SKM-1 treated with dmso at 0.1 percent for 144 hours (cell line): ENCODE measurements around the gene TAS2R46.
"Not testable (repeated sequence)": the region's sequence is repeated elsewhere in the genome, so short reads cannot be mapped to it uniquely, and the experiment has no call there.

Source experiments
- DNase-seq: peaks from one replicate; lab custom pipeline; 2025; ENCODE audit not compliant: unreplicated experiment; lab: John Stamatoyannopoulos, UW

The TAS2R46 gene, protein sequence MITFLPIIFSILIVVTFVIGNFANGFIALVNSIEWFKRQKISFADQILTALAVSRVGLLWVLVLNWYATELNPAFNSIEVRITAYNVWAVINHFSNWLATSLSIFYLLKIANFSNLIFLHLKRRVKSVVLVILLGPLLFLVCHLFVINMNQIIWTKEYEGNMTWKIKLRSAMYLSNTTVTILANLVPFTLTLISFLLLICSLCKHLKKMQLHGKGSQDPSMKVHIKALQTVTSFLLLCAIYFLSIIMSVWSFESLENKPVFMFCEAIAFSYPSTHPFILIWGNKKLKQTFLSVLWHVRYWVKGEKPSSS

GRCh38 chr12:11062194-11062593, at the start of gene TAS2R46:
TAS2R46 (minus strand) TSS chr12:11062294; CDS start chr12:11062294, 0 bp downstream.
- not testable (repeated sequence) for DNase-seq

DNA sequence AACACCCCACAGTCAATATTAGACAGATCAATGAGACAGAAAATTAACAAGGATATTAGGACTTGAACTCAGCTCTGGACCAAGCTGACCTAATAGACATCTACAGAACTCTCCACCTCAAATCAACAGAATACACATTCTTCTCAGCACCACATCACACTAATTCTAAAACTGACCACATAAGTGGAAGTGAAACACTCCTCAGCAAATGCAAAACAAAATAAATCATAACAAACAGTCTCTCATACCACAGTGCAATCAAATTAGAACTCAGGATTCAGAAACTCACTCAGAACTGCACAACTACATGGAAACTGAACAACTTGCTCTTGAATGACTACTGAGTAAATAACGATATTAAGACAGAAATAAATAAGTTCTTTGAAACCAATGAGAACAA, 49.1 kb upstream of the TAS2R46 start:
- not testable (repeated sequence) for DNase-seq

- DNase-seq, result no peak
Measured at GRCh38 chr12:11108862-11109261, 46.8 kb upstream of the TAS2R46 start.

DNA sequence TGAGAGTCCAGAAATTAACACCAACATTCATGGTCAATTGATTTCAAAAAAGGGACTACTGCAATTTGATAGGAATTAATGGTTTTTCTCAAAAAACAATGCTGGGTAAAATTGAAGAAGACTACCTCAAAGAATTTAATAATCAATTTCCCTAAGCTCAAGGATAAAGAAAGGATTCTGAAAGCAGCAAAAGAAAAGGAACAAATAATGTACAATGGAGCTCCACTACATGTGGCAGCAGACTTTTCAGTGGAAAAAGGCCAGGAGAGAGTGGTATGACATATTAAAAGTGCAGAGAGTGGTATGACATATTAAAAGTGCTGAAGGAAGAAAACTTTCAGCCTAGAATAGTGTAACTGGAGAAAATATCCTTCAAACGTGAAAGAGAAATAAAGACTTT, 45.6 kb upstream of the TAS2R46 start:
- DNase-seq, result no peak

- no peak for DNase-seq
Measured at GRCh38 chr12:11106288-11106687, 44.2 kb upstream of the TAS2R46 start.

GRCh38 chr12:11105546-11105945, 43.5 kb upstream of the TAS2R46 start:
- DNase-seq, result no peak

DNA sequence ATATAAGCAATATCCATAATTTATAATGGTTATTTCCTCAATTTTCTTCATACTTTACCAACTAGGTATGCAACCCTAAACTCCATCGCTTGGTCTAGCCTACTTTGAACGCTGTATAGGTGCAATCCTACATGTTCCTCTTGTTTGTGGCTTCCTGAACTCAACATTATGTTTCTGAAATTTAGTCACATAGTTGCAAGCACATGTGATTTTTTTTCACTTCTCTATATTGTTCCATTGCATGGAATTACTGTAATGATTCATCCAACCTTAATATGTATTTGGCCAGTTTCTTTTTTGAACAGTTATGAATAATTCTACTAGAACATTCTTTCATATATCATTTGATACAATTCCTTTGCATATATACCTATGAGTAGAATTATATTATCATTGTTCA, 32.8 kb upstream of the TAS2R46 start:
- not testable (repeated sequence) for DNase-seq

DNA sequence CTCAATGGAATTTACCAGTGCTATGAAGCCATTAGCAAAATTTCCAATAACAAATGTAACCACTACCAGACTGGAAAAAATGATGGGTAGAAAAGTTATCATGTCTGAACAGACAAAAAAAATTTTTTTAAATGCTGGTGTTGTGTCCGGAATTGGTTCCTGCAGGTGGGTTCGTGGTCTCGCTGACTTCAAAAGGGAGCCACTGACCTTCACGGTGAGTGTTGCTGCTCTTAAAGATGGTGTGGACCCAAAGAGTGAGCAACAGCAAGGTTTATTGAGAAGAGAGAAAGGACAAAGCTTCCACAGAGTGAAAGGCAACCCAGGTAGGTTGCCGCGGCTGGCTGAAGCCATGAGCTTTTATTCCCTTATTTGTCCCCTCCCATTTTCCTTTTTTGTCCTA, 30.0 kb upstream of the TAS2R46 start, which contains the start of gene TAS2R43:
TAS2R43 (minus strand) TSS at position 186 of the 400 bp plus-strand sequence; CDS start at position 102, 84 bp downstream.
- no peak for DNase-seq

DNA sequence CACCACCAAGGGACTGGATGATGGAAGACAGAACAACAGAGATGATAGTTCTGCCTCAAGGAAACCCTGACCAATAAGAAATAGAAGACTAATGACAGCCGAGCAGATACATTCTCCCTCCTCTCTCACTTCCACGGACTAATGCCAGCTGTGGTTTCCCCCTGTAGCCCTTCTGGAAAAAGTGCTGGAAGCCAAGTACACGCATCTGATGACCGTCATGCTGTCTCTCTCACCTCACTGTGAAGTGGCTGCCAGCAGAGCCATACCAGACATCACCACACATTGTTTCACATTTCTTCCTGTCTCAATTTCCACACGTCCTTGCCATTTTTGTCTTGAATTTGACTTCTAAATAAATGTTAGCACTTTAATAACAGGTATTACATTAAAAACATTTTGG, 27.2 kb upstream of the TAS2R46 start:
- DNase-seq, result no peak

DNA sequence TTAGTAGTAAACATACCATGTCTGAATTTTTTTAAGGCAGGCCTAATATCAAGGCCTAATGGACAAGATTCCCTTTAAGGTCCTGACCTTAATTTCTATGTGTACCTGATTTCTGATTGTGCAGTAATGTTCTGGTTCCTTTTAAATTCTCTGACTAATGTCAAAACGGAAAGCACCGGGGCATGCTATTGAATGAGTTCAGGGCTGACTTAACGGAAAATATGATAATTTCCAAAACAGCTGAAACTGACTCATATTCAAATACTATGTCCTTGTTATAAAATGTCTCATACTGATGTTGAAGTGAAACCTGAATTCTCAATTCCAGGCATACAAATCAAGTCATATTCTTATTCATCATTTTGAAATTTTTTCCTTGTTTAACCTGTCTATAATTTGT, 23.3 kb upstream of the TAS2R46 start:
- DNase-seq, result no peak

- DNase-seq, result no peak
Measured at GRCh38 chr12:11081987-11082386, 19.9 kb upstream of the TAS2R46 start.

DNA sequence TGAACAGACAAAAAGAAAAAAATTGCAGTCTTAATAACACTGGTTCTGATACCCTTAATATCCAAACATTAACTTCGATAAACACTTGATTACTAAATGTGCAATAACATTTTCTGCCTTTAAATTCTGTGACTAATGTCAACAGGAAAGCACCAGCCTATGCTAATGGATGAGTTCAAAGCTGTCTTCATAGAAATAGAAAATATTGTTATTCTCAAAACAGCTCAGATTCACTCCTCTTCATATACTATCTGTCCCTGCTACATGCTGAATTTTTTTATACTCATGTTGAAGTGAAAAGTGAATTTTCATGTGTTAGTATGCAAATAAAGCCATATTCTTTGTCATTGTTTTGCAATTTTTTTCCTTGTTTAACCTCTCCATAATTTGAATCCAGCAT, 16.2 kb upstream of the TAS2R46 start:
- DNase-seq, result no peak

DNA sequence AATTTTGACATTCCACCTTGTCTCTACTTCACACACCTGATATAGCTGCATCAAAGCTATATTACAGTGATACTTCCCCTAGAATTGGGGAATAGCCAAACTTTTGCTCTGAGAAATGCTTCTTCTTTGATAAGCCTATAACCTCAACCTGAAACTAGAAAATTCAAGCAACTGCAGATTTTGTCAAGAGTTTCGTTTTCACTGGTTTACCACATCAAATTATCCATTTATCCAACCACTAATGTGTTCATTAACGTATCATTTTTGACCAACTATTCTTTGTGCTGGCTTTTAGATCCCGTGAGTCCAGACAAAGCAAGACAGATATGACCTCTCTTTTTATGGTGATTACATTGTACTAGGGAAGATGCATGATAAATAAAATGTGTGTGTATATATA, 13.5 kb upstream of the TAS2R46 start:
- no peak for DNase-seq

- no peak for DNase-seq
Measured at GRCh38 chr12:11071414-11071813, 9.3 kb upstream of the TAS2R46 start.

- DNase-seq, result no peak
Measured at GRCh38 chr12:11070999-11071398, 8.9 kb upstream of the TAS2R46 start.

DNA sequence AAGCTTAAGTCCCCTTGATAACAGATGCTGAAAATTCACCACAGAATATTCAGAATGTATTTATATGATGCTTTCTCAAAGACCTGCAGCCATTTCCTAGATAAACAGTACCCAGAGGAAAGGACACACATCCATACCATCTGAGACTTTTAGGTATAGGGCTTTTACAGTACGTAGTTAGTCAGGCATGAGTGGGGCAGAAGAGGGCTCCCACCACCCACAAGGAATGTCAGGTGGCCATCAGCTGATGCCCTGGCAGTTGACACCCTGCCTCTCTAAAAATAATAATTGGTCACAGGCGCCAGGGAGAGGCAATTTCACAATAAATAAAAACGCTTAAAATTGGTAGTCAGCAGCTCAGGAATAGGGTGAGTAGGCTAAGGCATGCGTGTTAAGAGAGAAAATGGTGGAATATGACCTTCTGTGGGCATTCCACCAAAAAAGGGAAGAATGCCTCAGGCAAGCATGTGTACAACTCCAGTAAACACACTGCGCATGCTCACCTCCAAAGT, 7.8 kb upstream of the TAS2R46 start:
- DNase-seq, result no peak

GRCh38 chr12:11067514-11067913, 5.4 kb upstream of the TAS2R46 start:
- DNase-seq, result no peak

DNA sequence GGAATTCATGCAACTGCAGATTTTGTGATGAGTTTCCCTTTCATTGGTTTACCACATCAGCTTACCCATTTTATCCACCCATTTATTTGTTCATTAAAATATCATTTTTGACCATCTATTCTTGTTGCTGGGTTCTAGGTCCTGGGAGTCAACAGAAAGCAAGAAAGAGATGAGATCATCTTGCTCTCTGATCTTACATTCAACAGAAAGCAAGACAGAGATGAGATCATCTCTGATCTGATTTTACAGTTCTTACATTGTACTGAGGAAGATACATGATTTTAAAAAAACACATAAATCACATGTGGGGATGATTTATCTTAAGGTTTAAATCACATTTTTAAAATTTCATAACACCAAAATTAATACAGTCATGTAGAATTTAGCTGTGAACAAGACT, 2.3 kb downstream of the TAS2R46 start:
- no peak for DNase-seq

GRCh38 chr12:11059041-11059440, 3.1 kb downstream of the TAS2R46 start:
- DNase-seq, result no peak

DNA sequence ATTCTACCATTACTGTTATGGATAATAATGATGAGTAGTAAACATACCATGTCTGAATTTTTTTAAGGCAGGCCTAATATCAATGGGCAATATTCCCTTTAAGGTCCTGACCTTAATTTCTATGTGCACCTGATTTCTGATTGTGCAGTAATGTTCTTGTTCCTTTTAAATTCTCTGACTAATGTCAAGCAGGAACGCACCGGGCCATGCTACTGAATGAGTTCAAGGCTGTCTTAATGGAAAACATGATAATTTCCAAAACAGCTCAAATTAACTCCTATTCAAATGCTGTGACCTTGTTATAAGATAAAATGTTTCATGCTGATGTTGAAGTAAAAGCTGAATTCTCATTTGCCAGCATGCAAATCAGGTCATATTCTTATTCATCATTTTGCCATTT, 6.8 kb downstream of the TAS2R46 start:
- DNase-seq, result no peak

DNA sequence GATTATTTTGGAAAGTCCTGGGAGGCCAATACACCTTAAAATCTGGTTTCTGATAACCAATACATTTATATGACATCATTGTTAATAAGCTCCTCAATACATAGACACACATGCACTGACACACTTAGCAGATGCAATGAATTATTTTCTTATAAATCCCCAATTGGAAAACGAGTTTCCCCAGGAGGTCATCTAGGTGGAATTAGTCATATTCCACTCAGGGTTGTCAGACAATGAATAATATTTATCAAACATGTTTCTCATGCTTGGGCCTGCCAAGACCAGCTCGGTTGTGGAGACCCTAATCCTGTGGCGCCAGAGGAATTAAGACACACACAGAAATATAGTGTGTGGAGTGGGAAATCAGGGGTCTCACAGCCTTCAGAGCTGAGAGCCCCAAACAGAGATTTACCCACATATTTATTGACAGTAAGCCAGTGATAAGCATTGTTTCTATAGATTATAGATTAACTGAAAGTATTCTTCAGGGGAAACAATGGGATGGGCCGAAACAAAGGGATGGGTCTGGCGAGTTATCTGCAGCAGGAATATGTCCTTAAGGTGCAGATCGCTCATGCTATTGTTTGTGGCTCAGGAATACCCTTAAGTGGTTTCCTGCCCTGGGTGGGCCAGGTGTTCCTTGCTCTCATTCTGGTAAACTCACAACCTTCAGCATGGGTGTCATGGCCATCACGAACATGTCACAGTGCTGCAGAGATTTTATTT, 12.1 kb downstream of the TAS2R46 start:
- DNase-seq, result not testable (repeated sequence)

DNA sequence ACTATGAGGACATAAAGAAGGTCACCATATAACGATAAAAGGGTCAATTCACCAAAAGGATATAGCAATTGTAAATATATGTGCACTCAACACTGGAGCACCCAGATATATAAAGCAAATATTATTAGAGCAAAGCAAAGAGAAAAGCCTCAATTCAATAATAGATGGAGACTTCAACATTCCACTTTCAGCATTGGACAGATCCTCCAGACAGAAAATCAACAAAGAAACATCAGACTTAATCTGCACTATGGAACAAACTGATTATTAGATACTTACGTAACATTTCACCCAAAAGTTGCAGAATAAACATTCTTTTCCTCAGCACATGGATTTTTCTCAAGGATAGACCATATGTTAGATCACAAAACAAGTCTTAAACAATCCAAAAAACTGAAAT, 20.7 kb downstream of the TAS2R46 start:
- DNase-seq, result not testable (repeated sequence)
